NCI-H1092 (cell line): ENCODE measurements around the gene APEX1.
"Not testable (repeated sequence)": the region's sequence is repeated elsewhere in the genome, so short reads cannot be mapped to it uniquely, and the experiment has no call there.

Experiments used
- DNase-seq: peaks from one replicate; lab custom pipeline; 2025; lab: John Stamatoyannopoulos, UW

APEX1 gene

DNA sequence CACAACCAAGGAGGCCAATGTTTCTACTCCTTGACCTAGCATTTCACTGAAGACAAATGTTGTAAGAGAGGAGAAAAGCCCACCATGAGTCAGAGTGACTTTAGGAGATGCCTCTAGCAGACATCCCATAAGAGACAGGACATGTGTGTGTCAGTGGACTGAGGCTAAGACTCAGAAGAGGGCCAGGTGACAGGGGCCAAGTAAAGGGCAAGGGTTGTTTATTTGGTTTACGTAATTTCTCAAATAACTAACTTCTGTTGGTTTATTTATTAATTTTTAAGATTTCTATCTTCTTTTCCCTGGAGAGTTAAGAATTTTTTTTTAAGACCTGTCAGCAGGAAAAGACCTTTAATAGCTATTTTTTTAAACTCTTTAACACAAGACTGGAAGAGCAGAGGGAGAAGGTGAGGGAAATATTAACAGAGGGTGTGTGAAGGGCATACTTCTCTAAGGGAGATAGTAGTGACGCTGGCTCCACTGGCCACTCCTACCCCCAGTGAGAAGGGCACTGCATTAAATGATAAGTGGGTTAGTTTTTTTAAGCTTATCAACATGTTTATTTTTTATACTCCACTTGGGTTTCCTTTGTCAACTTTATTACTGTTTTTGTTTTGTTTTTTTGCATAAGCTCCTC is 17.6 kb downstream of the APEX1 start:
- no peak for DNase-seq

DNA sequence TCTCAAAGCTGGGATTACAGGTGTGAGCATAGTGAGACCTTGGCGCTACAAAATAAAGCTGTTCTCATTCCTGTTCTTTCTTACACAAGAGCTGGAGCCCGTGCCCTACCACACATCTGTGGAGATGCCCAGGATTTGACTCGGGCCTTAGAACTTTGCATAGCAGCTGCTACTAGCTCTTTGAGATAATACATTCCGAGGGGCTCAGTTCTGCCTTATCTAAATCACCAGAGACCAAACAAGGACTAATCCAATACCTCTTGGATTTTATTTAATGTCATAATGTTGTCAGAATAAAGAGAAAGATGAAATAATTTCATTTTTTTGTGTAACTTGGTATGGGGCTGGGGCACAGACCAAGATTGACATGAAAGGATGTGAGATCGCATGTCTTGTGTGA is 21.8 kb downstream of the APEX1 start:
- DNase-seq, result no peak

DNA sequence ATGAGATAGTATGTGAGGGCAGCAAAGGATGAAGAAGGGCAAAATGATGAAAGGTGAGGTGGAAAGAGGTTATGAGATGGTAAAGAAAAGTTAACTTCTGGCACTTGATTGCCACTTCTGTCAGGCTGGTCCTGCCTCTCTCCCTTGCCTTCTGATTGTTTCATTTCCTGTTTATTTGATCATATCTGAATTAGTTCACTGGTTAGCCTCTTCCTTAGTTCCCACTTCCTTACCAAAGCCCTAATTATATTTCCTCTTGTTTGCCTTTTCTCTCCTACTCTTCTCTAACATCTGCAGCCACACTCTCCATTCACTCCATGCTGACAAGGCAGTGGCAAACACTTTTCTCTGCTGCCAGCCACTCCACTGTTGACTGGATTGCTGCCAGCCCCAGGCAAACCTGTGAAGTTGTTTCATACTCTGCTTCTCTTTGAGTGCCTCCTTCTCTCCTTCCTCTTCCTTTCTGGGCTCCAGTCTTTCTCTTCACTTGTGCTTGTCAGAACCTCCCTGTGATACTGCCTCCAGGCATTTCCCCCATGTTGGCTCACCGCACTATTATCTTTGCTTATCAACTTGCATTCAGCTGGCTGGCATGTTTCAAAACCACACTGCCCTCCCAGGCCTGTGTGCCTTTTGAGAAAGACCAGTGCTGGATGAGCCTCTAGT is 22.3 kb downstream of the APEX1 start:
- no peak for DNase-seq

DNA sequence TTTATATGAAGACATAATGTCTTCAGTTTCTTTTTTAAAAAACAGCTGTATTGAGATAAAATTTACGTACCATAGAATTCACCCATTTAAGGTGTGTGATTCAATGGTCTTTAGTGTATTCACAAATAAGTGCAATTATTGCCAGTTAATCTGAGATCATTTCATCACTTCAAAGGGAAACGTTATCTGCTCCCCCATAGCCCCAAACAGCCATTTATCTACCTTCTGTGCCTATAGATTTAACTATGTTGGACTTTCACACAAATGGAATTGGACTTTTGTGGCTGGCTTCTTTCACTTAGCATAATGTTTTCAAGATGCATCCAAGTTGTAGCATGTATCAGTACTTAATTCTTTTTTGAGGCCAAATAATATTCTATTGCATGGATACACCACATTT is 23.9 kb downstream of the APEX1 start:
- no peak for DNase-seq

DNA sequence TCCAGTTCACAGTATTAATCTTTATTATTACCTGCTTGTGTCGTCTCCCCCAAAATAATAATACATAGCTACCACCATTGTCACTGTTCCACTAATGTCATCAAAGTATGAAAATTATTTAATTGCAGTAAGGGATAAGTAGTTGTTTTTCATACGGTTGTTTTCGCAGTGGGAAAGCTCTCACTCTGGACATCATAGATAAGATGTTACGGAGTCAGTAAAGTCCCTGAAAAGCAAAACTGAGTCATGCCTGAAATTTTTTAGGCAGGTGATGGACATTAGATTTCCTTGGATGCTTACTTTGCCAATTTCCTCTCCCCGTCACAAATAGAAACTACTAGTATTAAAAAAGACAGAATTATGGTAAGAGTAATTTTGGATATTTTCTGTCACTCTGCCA is 27.4 kb downstream of the APEX1 start:
- DNase-seq, result no peak

DNA sequence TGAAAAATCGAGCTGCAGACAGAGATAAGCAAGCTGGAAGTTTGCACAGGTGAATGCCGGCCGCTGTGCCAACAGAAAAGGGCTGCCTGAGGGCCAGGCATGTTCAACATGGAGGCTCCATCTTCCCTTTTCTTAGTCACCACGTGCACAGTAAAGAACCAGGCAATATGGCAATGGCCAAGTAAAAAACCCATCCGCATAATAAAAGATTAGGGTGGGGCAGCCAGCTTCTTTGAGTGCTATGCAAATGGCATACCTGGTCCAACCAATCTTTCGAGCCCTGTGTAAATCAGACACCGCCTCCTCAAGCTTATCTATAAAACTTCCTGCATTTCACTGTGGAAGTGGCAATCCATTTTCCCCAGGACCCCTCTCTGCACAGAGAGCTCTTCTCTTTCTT is 30.9 kb downstream of the APEX1 start:
- no peak for DNase-seq

DNA sequence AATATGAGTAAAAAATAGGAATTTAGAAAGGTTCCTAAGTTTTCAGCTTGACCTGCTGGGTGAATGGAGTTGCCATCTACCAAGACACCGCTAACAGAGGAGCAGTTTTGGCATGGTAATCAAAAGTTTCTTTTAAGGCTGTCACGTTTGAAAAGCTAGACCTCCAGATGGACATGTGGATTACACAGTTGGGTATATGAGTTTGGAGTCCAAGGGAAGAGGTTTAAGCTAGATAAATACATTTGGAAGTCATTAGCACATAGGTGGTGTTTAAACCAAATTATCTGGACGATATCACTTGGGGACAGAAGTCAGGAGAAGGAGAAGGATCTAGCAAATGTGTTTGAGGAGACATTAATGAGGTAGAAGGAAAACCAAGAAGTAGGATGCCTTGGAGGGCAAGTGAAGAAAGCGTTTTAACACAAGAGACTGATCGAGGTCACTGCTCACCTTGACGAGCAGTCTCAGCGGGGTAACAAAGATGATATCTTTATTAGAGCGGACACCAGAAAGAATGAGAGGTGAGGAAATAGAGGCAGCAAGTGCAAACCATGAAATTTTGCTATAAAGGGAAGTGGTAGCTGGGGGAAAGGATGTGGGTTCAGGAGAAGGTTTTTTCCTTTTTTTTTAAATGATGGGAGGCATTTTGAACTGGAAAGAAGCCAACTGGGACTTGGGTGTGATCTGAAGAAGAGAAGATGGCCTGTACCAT is 31.8 kb downstream of the APEX1 start:
- no peak for DNase-seq

DNA sequence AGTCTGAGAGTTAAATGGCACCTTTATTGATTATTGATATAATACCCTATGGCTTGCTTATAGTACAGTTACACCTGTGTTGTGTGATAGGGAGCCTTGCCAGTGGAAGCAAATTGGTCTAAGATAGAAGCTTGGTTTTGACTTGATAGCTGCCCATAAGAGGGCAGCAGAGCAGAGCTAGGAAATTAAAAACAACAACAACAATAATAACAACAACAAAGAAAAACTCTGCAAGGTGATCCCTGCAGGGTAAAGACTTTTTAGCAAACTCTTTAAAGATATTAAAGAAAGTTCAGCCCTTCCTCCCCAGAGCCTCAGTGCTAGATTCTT is 32.3 kb downstream of the APEX1 start:
- no peak for DNase-seq

DNA sequence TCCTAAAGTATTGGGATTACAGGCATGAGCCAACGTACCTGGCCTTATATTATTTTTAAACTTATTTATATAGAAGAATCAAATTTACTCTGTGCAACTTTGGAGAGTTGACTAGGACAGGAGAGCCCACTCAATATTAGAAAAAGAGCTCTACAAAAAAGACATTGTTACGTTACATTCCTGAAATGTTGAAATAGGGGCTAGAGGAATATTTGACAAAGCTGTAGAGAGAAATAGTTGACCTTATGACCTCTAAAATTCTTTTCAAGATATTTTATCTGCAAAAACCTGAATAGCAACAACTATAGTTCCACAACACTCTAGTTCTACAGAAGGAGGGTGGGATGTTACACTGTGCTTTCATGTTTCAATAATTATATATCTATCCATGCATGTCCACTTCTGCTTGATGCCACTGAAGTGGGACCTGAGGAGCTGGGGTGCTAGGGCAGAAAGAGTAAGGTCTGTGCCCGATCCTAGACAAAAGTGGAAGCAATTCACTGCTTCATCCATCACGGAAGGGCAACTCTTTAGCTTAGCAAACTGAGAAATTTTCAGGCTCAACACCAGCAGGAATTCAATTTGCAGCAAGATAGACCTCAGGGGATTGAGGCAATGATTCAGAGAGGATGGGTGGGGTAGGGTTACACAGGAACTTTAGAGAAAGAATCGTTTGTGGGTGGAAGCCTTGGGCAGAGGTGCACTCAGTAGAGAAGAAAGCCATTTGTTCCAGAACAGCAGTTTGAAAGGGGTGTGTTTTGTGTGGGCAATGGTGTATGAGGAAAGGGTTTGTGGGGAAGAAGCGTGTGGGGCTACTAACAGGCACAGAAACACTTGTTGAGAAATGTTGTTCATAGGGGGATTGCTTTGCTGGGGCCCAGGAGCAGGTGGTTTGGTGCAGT is 34.3 kb downstream of the APEX1 start:
- DNase-seq, result no peak

DNA sequence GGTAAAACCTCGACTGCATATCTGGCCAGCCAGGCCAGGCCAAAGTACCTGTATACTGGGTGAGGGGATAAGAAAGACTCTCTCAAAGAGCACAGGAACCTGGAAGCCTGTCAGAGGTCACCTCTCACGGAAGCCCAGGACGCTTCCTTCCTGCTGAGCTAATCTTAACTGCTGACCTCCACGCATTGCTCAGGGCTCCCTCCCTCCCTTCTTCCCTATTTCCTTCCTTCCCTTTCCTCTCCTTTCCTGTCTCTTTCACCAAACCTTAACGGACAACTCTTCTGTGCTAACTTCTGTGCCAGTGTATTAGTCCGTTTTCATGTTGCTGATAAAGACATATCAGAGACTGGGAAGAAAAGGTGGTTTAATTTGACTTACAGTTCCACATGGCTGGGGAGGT is 35.5 kb downstream of the APEX1 start:
- DNase-seq, result no peak

DNA sequence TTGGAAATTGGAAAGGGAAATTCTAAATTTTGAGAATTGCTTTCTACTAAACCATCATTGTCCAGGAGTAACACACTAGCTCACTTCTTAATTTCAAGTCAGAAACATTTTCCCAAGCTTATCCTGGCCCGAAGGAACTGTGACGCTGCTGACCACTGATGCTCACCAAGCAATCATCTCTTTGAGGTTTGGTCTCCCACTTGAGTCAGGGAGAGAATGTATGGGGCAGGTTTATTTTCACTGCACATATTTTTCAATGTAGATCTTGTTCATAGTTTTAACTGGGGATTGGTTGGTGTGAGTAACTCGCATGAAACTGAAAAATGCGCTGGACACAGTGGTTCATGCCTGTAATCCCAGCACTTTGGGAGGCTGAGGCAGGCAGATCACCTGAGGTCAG is 37.5 kb downstream of the APEX1 start:
- DNase-seq, result no peak

DNA sequence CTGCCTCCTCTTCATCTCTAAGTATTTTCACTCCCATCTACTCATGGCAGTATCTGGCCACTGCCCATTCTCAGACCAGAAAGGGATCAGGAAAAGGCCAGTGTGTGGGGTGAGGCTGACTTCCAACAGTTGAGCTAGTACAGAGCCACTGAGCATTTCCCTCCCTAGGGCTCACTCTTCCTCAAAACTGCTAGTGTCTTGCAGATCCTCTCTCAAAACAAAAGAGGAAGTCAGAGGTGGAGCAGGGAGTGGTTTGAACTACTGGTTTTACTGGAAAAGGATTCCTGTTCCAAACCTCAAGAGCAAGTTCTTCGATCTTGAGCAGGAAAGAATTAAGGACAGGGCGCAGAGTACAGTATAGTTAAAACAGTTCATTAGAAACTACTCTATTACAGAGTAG is 38.6 kb downstream of the APEX1 start:
- DNase-seq, result no peak

DNA sequence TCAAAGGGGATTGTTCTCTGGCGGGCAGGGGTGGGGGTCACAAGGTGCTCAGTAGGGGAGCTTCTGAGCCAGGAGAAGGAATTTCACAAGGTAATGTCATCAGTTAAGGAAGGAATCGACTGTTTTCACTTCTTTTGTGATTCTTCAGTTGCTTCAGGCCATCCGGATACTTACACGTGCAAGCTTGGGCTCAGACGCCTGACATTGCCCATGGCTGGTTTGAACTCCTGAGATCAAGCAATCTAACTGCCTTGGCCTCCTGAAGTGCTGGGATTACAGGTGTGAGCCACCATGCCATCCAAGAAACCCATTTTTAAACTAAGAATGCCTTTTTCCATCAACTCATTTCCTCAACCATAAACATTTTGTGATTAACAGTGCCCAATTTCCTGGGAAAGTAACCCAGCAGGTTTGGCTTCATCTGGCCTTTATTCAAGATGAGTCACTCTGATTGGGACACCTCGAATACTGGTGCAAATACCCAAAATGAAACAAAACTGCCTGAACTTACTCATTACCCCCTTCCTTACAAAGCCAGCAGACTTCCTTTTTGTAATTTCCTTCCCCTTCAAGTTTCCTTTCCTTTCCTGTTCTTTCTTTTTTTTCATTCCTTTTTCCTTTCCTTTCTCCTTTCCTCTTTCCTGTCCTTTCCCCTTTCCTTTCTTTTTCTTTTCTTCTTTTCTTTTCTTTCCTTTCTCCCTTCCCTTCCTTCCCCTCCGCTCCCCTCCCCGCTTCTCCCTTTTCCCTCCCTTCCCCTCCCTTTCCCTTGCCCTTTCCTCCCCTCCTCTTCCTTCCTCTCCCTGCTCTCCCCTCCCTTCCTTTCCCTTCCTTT is 40.1 kb downstream of the APEX1 start:
- DNase-seq, result no peak

DNA sequence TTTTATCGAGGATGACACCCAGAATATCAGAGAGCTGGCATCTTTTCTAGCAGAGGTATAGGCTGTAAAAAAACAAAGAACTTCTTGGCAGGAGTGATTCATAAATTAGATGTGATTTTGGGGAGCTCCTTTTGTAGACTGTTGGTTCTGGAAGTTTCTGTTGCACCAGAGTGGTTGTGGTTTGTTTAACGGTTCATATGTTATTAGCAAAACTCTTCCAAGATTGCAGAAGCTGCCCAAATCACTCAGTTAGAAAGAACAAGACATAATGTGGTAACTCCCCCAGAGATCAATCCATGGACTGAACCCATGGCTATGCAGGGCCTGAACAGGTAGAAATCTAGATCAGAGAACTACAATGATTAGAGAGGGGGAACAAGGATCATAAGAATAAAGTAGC is 43.6 kb downstream of the APEX1 start:
- no peak for DNase-seq

DNA sequence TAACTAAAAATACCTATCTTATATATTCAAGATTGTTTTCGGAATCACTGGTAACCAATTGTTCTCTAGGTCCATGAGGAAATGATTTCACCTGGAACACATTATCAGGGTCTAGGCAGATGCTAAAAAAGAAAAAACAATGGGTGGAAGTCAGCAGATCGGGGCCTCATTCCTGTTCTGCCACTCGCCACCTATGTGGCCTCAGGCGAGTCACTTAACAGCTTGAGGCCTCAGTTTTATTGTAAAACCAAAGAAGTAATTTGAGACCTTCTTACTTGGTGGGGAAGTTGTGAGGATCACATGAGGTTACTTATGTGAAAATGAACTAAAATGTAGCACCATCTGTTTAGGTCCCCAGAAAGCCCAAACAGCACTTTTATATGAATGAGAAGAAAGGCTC is 44.1 kb downstream of the APEX1 start:
- no peak for DNase-seq

DNA sequence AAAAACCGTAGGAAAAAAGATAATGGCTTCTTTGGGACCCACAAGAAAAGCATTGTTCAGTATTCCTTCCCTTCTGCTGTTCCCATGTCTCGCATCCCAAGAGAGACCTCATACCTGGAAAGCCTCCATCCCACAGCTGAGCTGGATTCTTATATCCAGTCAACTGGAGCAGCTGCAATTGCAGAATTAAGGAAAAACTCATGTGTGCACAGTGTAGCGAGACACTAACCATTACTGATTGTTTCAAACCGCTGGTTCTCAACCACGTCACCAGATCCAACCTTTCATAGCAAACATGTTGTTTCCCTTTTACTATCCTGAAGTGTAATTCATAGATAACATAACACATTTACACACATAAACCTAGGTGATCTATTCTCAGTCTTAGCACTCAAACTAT is 44.9 kb downstream of the APEX1 start:
- DNase-seq, result no peak

DNA sequence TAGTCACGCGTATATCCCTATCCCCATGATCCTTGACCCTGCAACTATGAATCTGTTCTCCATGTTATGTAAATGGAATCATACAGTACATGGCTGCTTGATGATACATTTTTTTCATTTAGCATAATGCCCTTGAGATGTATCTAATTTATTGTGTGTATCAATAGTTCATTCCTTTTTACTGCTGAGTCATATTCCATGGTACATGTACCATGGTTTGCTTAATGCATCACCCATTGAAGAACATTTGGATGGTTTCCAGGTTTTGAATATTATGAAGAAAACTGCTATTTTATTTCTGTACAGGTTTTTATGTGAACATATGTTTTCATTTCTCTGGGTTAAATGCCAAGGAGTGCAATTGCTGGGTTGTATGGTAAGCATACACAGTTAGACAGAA is 46.3 kb downstream of the APEX1 start:
- no peak for DNase-seq

DNA sequence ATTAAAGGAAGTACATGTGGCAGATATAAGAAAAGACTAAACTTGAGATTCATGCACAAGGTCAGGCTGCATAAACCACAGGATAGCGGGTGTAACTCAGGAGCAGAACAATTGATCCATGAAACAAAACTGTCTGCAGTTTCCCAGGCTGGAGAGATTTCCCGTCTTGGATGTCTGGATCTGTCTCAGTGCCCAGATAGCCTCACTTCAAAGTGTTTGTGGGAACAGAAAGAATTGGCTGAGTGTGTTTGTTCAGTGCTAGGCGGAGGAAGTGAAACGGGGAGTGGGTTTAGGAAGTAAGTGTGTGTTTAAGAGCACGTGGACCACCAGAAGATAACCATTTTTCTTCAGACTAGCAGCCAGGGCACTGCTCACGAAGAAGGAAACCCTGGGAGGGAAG is 48.9 kb downstream of the APEX1 start:
- DNase-seq, result no peak

DNA sequence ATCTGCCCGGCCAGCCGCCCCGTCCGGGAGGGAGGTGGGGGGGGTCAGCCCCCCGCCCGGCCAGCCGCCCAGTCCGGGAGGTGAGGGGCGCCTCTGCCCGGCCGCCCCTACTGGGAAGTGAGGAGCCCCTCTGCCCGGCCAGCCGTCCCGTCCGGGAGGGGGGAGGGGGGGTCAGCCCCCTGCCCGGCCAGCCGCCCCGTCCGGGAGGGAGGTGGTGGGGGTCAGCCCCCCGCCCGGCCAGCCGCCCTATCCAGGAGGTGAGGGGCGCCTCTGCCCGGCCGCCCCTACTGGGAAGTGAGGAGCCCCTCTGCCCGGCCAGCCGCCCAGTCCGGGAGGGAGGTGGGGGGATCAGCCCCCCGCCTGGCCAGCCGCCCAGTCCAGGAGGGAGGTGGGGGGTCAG is 51.2 kb downstream of the APEX1 start:
- not testable (repeated sequence) for DNase-seq

DNA sequence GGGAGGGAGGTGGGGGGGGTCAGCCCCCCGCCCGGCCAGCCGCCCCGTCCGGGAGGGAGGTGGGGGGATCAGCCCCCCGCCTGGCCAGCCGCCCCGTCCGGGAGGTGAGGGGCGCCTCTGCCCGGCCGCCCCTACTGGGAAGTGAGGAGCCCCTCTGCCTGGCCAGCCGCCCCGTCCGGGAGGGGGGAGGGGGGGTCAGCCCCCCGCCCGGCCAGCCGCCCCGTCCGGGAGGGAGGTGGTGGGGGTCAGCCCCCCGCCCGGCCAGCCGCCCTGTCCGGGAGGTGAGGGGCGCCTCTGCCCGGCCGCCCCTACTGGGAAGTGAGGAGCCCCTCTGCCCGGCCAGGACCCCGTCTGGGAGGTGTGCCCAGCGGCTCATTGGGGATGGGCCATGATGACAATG is 51.7 kb downstream of the APEX1 start:
- DNase-seq, result not testable (repeated sequence)
